A549 treated with ZK216348 at 1 μM for 4 hours (cell line): ENCODE measurements around the gene PEX11B. TPM values are rescaled to one million over a fixed set of nuclear protein-coding genes. Genes with fewer than 3 reads are reported as not detected.

Experiments used
- total RNA-seq: library from RNA; stranded (reverse); fragments of 200-300 nt; extraction: Qiagen RNA extraction; gene quantifications from 5 replicates; pipeline ENCODE4 v1.2.3, GENCODE V29; 2022; ENCODE audit warnings: low read depth

Gene PEX11B
- 25.4 to 40.2 TPM (median 31.3 TPM) in 5 replicates for total RNA-seq

GRCh38 chr1:145918144-145918991 is at the start of gene PEX11B:
PEX11B (minus strand) TSS chr1:145918717; CDS start chr1:145918688, 29 bp downstream.

GRCh38 chr1:145964328-145965118 is 46.0 kb upstream of the PEX11B start, which contains the start of the genes ANKRD34A and POLR3GL:
ANKRD34A (minus strand) TSS chr1:145964575; CDS start chr1:145961759, 2,816 bp downstream.
POLR3GL (plus strand) TSS chr1:145964690; CDS start chr1:145974866, 10,176 bp downstream.

GRCh38 chr1:145957443-145958319 is 39.2 kb upstream of the PEX11B start, which contains the start of gene LIX1L:
LIX1L (minus strand) TSS chr1:145958017; CDS start chr1:145957927, 90 bp downstream.

GRCh38 chr1:145927063-145927886 is 8.8 kb upstream of the PEX11B start, which contains the start of gene RBM8A:
RBM8A (minus strand) TSS chr1:145927484; CDS start chr1:145927426, 58 bp downstream.

GRCh38 chr1:145885738-145886287 is 32.7 kb downstream of the PEX11B start, which contains the start of gene ANKRD35:
ANKRD35 (minus strand) TSS chr1:145885866; CDS start chr1:145885758, 108 bp downstream.

Other genes with a start within 250 kb of the PEX11B start
- 0.39 to 1.7 TPM (median 0.98 TPM) in 5 replicates for gene PDZK1, start 211.3 kb downstream of the PEX11B start, total RNA-seq
- not detected in 5 replicates for gene CD160, start 199.2 kb downstream of the PEX11B start, total RNA-seq
- 11.1 to 12.5 TPM (median 12.1 TPM) in 5 replicates for gene RNF115, start 94.6 kb downstream of the PEX11B start, total RNA-seq
- gene POLR3C, start 94.5 kb downstream of the PEX11B start, total RNA-seq, result 33.2 to 36.2 TPM (median 34.6 TPM) in 5 replicates
- gene NUDT17, start 73.1 kb downstream of the PEX11B start, total RNA-seq, result 5.2 to 7.7 TPM (median 6.4 TPM) in 5 replicates
- gene PIAS3, start 59.6 kb downstream of the PEX11B start, total RNA-seq, result 29.2 to 40.6 TPM (median 34.2 TPM) in 5 replicates
- not detected in 5 replicates for gene ANKRD35, start 32.9 kb downstream of the PEX11B start, total RNA-seq
- 0.88 to 1.7 TPM (median 1.1 TPM) in 5 replicates for gene ITGA10, start 8.7 kb downstream of the PEX11B start, total RNA-seq
- 207 to 293 TPM (median 217 TPM) in 5 replicates for gene RBM8A, start 8.8 kb upstream of the PEX11B start, total RNA-seq
- gene LIX1L, start 39.3 kb upstream of the PEX11B start, total RNA-seq, result 7.7 to 12.6 TPM (median 12.0 TPM) in 5 replicates
- 0.11 to 0.36 TPM (median 0.20 TPM) in 5 replicates for gene ANKRD34A, start 45.9 kb upstream of the PEX11B start, total RNA-seq
- 10.3 to 13.0 TPM (median 11.8 TPM) in 5 replicates for gene POLR3GL, start 46.0 kb upstream of the PEX11B start, total RNA-seq
- 0.14 to 0.45 TPM (median 0.28 TPM) in 5 replicates for gene TXNIP, start 77.9 kb upstream of the PEX11B start, total RNA-seq
- not detected in 5 replicates for gene HJV, start 103.0 kb upstream of the PEX11B start, total RNA-seq
- 0.55 to 0.85 TPM (median 0.67 TPM) in 5 replicates for gene NBPF10, start 226.1 kb upstream of the PEX11B start, total RNA-seq